Inflammatory macrophage treated with lipopolysaccharide for 4 hours (primary cell): Measurements from ENCODE around the gene LENG1.

ENCODE experiments used
- DNase-seq: peaks from one replicate; pipeline ENCODE4 v3.0.0-alpha.2; 2020

The LENG1 gene

DNA sequence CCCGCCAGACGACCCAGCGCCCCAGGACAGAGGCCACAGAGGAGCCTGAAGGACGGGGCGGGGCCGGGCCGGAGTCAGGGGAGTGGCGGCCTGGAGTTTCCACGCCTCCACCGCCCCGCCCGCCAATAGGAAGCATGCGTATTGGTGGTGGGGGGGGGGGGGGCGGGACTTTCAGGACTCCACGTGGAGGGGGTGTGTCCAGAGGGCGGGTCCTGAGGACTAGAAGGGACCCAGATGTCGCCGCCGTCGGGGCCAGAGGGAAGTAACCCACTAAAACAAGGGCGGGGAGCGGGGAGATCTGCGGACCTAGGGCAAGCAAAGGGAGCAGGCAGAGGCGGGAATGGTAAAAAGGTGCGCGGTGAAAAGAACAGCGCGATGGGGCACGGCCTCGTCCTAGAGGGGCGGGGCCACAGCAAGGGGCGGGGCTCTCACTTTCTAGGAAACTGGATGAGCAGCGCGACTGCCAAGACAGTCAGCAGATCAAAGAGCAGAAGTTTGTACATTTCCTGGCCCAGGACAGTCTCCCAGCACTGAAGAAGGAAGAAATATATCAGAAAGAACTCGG lies 2.8 kb upstream of the LENG1 start:
- peak; percentile 91 for DNase-seq

DNA sequence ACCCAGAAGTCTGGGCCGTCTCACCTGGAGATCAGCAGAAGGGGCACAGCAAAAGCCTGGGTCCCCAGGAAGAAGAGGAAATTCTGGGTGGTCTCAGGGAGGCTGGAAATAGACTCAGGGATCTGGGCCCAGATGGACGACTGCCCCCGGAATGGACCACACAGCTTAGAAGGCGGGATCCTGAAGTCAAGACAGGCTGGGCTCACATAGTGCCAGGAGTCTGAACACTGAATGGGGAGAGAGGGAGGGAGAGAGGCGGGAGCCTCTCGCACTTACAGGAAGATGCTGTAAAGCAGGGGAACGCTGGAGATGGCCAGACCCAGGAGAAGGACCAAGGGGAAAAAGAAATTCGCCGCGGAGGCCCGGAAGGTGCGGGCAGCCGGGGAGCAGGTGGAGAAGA lies 1.3 kb upstream of the LENG1 start:
- no peak for DNase-seq

DNA sequence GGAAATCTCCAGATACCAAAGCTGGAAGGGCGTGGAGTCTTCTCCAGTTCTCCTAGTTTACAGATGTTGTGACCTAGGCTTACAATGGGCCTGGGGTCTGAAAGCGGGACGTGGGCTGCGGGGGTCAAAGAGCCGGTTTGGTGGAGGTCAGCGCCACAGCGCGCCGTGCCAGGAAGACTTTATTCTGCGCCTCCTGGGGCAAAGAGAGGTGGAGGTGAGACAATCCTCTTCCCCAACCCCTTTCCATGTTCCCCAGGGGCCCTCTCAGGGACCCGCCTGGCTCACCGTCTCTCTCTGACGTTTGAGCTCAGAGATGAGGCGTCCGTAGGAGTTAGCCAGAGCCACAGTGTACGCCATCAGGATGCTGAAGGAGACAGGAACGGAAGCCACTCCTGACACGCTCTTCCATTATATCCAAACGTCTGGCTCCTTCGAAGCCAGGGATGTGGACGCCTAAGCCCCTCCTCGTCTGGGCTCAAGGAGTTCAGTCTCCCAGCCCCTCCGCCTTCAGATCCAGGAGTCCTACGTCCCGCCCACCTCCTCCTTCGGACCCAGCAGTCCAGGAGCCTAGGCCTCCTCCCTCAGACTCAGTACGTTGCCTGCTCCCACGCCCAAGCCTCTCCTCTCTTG lies 776 bp upstream of the LENG1 start:
- DNase-seq: no peak

DNA sequence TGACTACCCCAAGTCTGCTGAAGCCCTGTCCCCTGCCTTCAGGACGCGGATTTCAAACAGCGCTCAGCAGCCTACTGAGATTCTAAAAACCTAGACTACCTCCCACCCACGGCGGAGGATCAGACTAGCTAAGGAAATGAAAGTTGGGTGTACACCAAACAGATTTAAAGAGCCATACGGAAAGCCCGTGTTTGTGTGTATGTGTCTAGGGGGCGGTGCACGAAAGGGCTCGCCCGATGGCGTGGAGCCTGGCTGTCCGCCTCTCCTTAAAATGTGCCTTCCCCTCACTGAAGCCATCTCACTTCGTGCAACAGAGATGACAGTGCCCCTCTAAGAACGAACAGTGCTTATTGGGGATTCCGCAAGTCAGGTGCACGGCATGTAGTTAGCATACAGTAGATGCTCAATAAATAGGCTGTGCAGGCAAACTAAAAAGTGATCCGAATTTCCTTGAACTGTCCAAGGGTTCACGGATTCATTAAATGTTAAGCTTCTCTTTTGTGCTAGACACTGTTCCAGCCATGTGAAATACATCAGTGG lies 639 bp downstream of the LENG1 start:
- DNase-seq: peak; percentile 68

DNA sequence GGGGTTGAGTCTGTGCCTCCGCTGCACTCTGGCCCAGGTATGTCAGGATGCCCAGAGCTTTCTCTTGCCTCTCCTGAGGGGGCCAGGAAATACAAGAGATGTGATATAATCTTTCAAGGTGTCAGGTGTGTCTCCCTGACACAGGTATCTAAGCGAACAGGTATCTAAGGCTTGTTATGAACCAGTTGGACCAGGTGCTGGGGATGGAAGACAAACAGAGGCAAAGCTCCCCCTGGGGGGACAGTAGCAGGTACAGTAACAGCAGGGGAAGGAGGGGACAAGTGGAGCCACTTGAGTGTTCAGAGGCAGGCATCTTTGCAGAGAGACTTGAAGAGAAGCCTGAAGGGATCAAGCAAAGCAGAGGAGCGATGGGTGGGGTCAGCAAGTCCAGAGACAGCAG lies 2.6 kb downstream of the LENG1 start:
- no peak for DNase-seq

DNA sequence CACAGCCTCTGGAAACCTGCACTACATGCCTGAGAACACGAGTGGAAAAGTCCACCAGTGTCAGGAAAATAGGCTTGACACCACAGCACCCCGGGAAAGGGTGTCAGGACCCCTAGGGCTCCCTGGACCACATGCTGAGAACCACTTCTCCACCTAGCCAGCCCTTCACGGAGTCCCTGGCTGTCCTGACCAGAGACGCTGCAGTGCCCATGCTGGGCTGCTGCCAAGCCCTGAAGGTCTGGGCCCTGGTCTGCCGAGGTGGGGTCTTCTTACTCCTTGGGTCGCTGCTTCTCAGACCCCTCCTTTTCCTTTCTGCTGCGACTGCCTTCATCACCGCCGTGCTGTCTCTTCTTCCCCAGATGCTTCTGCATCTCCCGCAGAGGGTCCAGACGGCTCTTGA lies 3.0 kb downstream of the LENG1 start:
- DNase-seq: no peak

DNA sequence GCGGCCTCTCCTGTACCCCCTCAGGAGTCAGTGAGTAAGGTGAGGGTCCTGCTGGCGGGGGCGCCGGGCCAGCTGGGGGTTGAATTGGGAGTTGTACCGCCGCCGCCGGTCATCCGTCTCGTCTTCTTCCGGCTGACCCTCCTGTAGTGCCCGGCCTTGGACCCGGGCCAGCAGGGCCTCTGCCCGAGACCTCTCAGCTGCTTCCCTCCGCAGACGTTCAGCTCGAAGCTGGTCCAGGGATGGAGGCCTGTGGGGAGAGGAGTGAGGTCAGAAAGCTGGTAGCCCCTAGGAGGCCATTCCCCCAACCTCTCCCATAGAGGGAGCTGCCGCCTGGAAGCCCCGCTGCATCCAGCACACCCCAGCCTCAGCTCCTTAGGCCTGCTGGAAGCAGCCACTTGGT lies 3.8 kb downstream of the LENG1 start:
- no peak for DNase-seq

DNA sequence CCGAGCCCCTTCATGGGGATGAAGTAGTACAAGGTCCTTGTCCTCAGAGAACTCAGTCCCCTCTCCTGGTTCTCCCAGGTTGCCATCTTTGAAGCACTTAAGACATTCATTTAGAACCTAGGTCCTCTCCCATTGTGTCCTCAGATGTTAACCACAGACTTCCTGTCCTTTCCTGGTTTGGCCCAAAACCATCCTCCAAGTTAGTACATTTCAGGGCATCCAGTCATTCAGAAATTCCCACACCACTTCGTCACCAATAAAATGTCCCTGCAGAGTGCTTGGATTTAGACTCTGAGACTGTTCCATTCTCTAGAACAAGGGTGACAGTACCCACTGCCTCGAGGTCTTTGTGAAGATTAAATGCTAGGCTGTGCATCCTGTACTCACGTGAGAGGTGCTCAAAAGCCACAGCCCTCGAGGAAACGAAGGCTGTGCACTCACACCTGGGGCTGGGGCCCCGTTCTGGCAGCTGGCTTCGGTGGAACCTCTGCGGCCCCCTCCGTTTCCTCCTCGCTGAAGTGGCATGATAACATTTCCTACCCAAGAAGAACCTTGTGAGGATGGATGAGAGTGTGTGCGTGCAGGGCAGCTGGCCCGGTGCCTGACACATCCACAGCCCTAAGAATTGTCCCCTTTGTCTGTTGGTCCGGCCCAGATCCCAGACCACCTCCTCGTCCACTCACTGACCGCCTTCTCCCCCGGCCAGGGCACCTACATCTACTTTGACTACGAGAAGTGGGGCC lies 4.7 kb downstream of the LENG1 start:
- DNase-seq: no peak

DNA sequence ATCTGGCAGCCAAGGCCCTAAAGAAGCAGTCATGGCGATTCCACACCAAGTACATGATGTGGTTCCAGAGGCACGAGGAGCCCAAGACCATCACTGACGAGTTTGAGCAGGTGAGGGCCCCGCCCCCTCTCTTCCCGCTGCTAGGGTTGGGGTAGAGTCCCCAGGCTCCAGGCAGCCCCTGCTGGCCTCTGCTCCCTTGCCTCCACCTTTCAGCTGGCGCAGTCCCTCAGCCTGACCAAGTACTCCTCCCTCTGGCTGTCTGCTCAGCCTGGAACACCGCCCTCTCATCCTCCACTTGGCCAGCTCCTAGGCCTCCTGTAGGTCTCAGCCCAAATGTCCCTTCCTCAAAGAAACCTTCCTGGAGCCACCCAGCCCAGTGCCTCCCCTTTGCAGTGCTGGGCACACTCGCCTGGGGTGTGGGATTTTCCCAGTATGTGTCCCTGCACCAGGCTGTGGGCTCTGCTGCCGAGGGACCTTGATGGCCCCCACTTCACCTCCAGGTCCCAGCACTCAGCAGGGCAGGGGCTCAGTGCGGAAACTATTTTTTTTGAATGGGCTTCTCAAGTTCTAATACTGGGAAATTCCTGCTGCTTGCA lies 5.7 kb downstream of the LENG1 start:
- no peak for DNase-seq

DNA sequence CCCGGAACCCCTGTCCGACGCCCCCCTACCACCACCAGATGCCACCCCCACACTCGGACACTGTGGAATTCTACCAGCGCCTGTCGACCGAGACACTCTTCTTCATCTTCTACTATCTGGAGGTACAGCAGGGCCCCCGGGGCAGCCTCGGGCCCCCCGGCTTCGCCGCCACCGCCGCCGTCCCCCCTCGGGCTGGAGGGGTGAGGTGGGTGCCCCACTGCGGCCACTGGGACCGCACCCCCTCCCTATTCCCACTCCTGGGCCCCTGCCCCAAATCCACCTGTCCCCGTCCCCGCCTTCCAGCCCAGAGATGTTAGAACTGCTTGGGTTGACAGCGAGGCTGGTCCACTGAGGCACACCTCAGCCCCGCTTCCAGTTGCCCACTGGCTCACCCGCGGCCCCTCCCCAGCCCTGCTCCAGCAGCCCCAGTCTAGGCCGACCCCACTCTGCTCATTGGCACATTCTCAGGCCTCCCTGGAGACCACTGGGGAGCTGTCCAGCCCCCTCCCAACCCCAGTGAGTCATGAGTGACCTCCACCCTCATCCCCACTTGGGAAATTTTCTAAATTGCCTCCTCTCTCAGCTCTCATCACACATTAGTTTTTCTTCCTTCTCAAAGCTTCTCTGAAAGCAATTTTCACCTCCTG lies 6.5 kb downstream of the LENG1 start:
- no peak for DNase-seq

DNA sequence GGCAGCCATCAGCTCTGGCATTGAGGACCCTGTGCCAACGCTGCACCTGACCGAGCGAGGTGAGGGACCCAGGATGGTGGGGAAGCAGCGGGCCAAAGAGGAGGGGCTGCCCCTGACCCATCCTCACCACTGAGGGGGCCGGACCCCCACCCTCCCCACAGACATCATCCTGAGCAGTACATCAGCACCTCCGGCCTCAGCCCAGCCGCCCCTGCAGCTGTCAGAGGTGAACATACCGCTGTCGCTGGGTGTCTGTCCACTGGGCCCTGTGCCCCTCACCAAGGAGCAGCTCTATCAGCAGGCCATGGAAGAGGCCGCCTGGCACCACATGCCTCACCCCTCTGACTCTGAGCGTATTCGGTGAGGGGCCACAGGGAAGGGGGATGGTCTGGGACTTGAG lies 7.3 kb downstream of the LENG1 start:
- no peak for DNase-seq

DNA sequence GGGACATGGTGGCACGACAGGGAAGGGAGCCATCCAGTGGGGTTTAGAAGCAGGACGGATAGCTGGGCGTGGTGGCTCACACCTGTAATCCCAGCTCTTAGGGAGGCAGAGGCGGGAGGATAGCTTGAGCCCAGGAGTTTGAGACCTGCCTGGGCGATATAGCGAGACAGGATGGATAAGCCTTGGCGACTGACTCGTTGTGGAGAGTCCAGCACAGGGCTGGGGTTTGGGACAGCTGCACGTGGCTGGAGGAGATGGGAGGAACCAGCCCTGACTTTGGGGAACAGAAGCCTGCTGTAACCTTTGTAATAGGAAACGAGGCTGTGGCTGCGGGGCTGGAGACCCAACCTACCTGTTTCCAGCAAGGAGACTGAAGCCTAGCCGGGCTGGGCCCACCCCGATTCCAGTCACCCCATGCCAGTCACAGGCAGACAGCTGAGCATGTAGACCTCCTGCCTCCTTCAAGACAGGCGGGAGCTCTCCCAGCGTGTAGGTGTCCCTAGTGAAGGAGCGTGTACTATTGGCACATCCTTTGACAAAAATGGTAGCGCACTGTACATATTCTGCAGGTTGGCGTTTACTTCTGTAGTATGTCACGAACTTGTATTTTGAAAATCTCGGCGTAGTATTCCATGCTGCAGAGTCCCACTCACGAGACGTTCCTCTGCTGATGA lies 8.0 kb downstream of the LENG1 start:
- DNase-seq: no peak

DNA sequence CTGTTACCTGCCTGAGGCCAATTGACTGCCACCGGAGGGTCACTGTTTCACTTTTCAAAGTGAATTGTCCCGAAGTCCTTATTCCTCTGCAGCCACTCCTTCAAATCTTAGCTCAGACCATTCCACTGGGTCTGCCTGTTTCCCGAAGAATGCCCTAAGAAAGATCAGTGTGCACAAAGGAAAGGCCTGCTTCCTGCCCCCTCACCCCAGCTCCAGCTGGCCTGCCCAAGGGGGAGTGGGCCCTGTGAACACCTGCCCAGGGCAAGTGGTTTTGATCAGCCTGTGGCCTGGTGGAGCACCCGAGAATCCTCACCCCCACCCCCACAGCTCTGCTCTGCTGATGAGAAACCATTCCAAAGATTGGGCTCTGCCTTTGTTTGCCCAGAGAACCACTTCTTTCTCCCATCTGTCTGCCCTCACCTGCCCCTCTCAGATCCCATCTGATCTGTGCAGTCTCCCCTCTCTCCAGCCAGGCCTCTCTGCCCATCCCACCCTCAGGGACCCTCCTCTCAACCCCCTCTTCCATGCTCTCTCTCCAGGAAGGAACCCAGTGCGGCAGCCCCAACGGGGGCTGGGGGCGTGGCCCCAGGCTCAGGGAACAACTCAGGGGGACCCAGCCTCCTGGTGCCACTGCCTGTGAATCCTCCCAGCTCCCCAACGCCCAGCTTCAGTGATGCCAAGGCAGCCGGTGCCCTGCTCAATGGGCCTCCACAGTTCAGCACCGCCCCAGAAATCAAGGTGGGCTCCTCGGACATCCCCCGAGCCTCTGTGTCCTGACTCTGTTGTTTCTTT lies 10.3 kb downstream of the LENG1 start:
- DNase-seq: no peak

DNA sequence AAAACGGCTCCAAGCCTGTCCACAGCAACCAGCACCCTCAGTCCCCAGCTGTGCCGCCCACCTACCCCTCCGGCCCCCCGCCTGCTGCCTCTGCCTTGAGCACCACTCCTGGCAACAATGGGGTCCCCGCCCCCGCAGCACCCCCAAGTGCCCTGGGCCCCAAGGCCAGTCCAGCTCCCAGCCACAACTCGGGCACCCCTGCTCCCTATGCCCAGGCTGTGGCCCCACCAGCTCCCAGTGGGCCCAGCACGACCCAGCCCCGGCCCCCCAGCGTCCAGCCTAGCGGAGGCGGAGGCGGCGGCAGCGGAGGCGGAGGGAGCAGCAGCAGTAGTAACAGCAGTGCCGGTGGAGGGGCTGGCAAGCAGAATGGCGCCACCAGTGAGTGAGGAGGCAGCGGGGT lies 11.4 kb downstream of the LENG1 start:
- DNase-seq: no peak

DNA sequence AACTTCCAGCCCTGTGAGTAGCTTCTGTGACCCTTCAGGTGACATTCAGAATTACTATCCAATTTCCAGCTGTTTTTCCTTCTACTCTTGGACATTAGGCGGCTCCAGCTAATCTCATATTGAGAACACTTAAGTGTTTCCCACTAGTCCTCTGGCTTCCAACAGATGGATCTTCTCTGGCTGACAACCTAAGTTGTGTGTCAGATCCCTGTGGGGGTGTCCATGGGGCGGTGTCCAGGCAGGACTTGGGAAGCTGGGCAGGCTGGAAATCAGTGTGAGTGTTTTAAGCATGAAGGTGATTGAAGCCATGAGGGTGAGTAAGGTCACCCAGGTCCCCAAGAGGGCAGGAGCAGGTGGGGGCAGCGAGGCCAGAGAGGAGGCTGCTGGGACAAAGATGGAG lies 11.8 kb downstream of the LENG1 start:
- DNase-seq: no peak

DNA sequence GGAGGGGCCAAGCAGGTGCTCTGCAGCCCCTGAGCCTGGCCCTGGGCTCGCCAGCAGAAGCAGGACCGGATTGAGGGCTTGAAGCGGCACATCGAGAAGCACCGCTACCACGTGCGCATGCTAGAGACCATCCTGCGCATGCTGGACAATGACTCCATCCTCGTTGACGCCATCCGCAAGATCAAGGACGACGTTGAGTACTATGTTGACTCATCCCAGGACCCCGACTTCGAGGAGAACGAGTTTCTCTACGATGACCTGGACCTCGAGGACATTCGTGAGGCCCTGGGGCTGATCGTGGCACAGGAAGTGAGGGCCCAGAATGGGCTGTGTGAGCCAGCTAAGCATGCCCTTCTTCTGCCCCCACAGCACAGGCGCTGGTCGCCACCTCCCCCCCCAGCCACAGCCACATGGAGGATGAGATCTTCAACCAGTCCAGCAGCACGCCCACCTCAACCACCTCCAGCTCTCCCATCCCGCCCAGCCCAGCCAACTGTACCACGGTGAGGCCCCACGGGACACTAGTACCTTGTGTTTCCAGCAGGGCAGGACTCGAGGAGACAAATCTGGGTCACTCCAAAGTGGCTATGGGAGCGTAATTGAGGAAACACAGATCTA lies 13.9 kb downstream of the LENG1 start:
- no peak for DNase-seq

DNA sequence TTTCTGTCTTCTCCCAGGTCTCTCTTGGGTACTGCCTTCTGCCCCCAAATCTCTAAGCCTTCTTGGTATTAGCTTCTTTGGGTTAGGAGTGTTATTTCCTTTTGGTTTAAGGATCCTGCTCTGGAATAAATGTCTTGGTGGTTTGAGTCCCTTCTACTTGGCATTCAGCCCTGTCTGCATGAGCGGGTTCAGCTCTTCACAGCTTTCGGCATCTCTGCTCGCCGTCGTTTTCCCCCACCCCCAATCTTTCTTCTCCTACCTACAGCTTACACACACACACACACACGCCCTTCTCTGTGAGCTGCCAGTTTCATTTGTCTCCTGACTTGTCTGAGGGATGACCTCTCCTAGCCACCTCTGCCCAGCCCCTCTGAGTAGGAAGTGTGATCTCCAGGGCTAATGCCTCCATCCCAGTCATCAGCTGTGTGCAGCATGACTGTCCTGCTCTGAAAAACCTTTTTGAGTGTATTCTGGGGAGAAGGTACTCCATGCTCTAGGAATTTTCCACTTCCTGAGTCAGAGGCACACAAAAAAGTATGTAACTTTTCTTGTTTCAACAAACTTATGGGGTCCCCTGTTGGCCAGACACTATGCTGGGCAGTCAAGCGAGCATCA lies 17.2 kb downstream of the LENG1 start:
- no peak for DNase-seq

DNA sequence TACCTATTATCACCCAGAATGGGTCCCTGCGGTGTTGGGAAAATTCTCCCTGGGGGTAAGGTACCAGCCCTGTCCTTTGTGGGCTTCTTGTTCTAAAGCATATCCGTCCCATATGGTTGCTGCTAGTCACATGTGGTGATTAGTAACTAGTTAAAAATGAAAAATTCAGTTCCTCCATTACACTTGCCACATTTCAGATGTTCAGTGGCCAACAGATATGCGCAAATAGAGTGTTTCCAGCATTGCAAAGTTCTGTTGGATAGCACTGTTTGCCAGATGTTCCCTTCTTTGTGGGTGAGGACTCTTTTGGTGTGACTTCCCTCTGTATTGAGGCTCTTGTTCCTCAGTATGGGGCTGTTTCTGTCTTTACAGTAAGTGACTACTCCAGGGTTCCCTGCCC lies 18.2 kb downstream of the LENG1 start:
- DNase-seq: no peak

DNA sequence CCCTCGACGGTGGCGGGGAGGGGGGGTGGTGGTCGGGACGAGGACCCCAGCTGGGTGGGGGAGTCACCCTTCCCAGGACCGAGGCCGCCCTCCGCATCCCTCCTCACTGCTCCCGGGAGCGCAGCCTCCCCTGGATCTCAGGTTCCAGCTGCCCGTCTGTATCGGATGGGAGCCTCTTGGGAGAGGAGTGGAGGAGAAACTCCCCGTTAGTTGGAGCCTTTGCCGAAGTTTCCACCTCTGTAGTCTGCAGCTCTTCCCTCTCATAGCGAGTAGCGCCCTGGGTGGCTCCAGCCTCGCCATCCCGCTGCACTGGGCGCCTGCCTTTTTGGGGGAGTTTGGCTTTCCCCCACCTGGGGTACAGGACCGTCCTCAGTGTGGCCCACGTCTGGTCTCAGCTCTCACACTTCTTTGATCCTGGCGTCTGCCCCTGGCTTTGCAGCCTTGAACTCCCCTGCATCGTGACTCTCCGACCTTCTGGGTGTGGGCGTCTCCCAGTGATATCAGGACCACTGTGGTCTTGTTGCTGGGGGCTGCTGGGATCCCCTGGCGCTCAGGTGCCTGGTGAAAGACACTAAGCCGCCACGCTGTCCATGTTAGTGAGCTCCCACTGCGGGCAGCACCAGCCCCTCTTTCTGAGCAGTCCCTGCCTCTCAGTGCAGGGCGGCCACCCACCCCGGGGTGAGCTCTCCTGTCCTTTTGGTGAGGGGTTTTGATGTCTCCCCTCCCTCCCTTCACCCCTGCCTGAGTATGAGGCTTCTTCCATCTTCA lies 20.8 kb downstream of the LENG1 start:
- DNase-seq: no peak
